Heart right ventricle (tissue), 16 donors: ENCODE data around the gene ENKUR. TPM values are rescaled to one million over a fixed set of nuclear protein-coding genes. Genes with fewer than 3 reads are reported as not detected.

Source experiments
- ATAC-seq, 8 donors: fragments of 200-7000 bp; cut with Tn5 transposase; one replicate each; pipeline ENCODE4 v1.9.1; 2020; ENCODE audit warnings: mild to moderate bottlenecking in 8 of 8, moderate library complexity in 8 of 8, moderate number of reproducible peaks in 1 of 8
- DNase-seq, 2 donors: peaks; one replicate each; pipeline ENCODE4 v3.0.0-alpha.2; 2020
- H3K27ac ChIP-seq, 10 donors: fragments of 200-600 bp; sonication (generic) in 2 of 10; one replicate each; pipeline versions ENCODE4 v1.5.0 to v1.8.0; 2020 to 2022; ENCODE audit warnings: mild to moderate bottlenecking in 3 of 10
- H3K27me3 ChIP-seq, 7 donors: fragments of 200-600 bp; one replicate each; pipeline ENCODE4 v1.8.0; 2021 to 2022; ENCODE audit warnings: mild to moderate bottlenecking in 2 of 7
- H3K36me3 ChIP-seq, 9 donors: fragments of 200-600 bp; sonication (generic) in 1 of 9; one replicate each; pipeline versions ENCODE4 v1.5.0 to v1.8.0; 2020 to 2022; ENCODE audit warnings: mild to moderate bottlenecking in 2 of 9
- H3K4me1 ChIP-seq, 9 donors: fragments of 200-600 bp; sonication (generic) in 1 of 9; one replicate each; pipeline versions ENCODE4 v1.5.0 to v1.8.0; 2020 to 2022; ENCODE audit warnings: mild to moderate bottlenecking in 4 of 9
- H3K4me3 ChIP-seq, 10 donors: fragments of 200-600 bp; sonication (generic) in 2 of 10; one replicate each; pipeline versions ENCODE4 v1.5.0 to v1.8.0; 2020 to 2022; ENCODE audit warnings: mild to moderate bottlenecking in 7 of 10, moderate library complexity in 2 of 10
- H3K9me3 ChIP-seq, 11 donors: fragments of 200-600 bp in 10 of 11; sonication (generic) in 2 of 11; one replicate each; pipeline versions ENCODE4 v1.5.0 to v1.8.0; 2013 to 2022; ENCODE audit warnings: mild to moderate bottlenecking in 2 of 11, control low read depth in 1 of 11, moderate library complexity in 1 of 11
- CTCF ChIP-seq, 9 donors: fragments of 200-600 bp; sonication (generic) in 2 of 9; IDR thresholded peaks; one replicate each; pipeline versions ENCODE4 v1.5.0 to v1.8.0; 2021 to 2022; ENCODE audit warnings: antibody characterized with exemption in 9 of 9, mild to moderate bottlenecking in 5 of 9, moderate library complexity in 1 of 9
- WGBS, 2 donors: extraction: QIAGEN DNeasy Blood & Tissue Kit; methylation state at CpG; one replicate each; pipeline ENCODE4 v1.1.7; 2013; ENCODE audit warnings: inconsistent platforms in 1 of 2; 5-methylcytosine and 5-hydroxymethylcytosine counted together
- intact Hi-C, 10 donors: fragments of 100-400 bp; cut with DNase I; formaldehyde crosslinking; loops; one replicate each; pipeline versions ENCODE4 v1.11.1 to v1.14.2; 2022
- polyA plus RNA-seq, 2 donors: library from polyadenylated mRNA; stranded (reverse); fragments of 200-250 nt; gene quantifications; one replicate each; pipeline ENCODE4 v1.2.3, GENCODE V29; 2013
- total RNA-seq, 10 donors: library from RNA; stranded (reverse); fragmentation: NEBNext Ultra II Directional in 3 of 10; extraction: Animal tissue kit (Norgen Biotek cat#: 25700) in 3 of 10; gene quantifications; one replicate each; pipeline versions ENCODE4 v1.2.1 to v1.2.4, GENCODE V29; 2021 to 2023
- donor health status: Arrhythmogenic right ventricular cardiomyopathy.
- donor health status: ischemic (EF 13 %, LVEDD 7.1; RV severe dilation, severe dysfunction).
- donor health status: healthy with polysubstance abuse.
- donor health status: DM: no; HTN: yes; CAD: no.
- donor health status: DM: no; HTN: no; CAD: no.
- donor health status: ischemic (EF 25% LVEDD 6.9; RV normal size, moderate dysfunction).
- donor health status: ischemic (EF 25% LVEDD 5.7; RV mildly dilated, moderate dysfunction).
- donor health status: healthy.
- donor health status: DM: yes; HTN: yes; CAD: no.
- donor health status: Ischemic cardiomyopathy.
- donor health status: ischemic (EF 35%, LVEDD 5.7; RV mildly dilated, moderate dysfunction).
- donor health status: nonischemic (EF 11% LVEDD 7.7; RV severe dilation, severe dysfunction).
- donor health status: DM: yes; HTN: yes; CAD: no.
- donor health status: PGD.
- donor health status: ischemic (EF 29% LVEDD 5.4; RV normal size, mild dysfunction).
- donor health status: nonischemic (EF 23%, LVEDD 6.1; RV moderate dilation, normal function).

ENKUR gene
- total and polyA plus RNA-seq, 12 donors = 0.10 TPM; not detected in 11

- DNase-seq (peak in 1 of 2 donors; percentile 37), ATAC-seq (peak in 5 of 8 donors; percentile 28 to 82 (median 37))
- Histone ChIP-seq H3K4me3 (no peak overlapping the region), H3K9me3 (no peaks in the 10 kb centered on the region), H3K27me3 (no peaks in the 10 kb centered on the region), H3K27ac (no peak overlapping the region), H3K36me3 (no peaks in the 10 kb centered on the region), H3K4me1 (peaks cover 0 to 15% (median 8%) of the 10 kb centered on the region in 9 donors)
- intact Hi-C loops = no loop called here
- TF ChIP-seq CTCF (IDR thresholded peaks at IDR 0.05) = no peak
- WGBS, 2 donors = 84 to 85% methylated on average over 11 of the region's 11 CpGs
Measured at GRCh38 chr10:24944512-24945255, 71.3 kb downstream of the ENKUR start.

- no peak for TF ChIP-seq CTCF (IDR thresholded peaks at IDR 0.05)
- ATAC-seq = no peak
- no peaks in the 10 kb centered on the region for H3K4me1 ChIP-seq
- H3K4me3 ChIP-seq = no peak overlapping the region
- no peak for DNase-seq
- 79 to 84% methylated on average over 2 of the region's 2 CpGs for WGBS, 2 donors
- H3K9me3 ChIP-seq = no peaks in the 10 kb centered on the region
- peaks cover 0 to 4% (median 0%) of the 10 kb centered on the region in 9 donors for H3K36me3 ChIP-seq
- intact Hi-C loops = no loop called here
- H3K27ac ChIP-seq = no peak overlapping the region
- H3K27me3 ChIP-seq = no peaks in the 10 kb centered on the region
Measured at GRCh38 chr10:24938525-24938924, 77.4 kb downstream of the ENKUR start.

- Histone ChIP-seq H3K27me3 (no peaks in the 10 kb centered on the region), H3K4me3 (no peak overlapping the region), H3K4me1 (no peaks in the 10 kb centered on the region), H3K27ac (no peak overlapping the region), H3K36me3 (peaks cover 0 to 4% (median 0%) of the 10 kb centered on the region in 9 donors), H3K9me3 (no peaks in the 10 kb centered on the region)
- WGBS, 2 donors = 86 to 92% methylated on average over 5 of the region's 5 CpGs
- intact Hi-C loops = no loop called here
- ATAC-seq = no peak
- no peak for TF ChIP-seq CTCF (IDR thresholded peaks at IDR 0.05)
- DNase-seq = no peak
Measured at GRCh38 chr10:24938076-24938475, 77.9 kb downstream of the ENKUR start.

- Histone ChIP-seq H3K36me3 (peaks cover 0 to 4% (median 0%) of the 10 kb centered on the region in 9 donors), H3K27ac (no peak overlapping the region), H3K27me3 (no peaks in the 10 kb centered on the region), H3K9me3 (no peaks in the 10 kb centered on the region), H3K4me1 (no peaks in the 10 kb centered on the region), H3K4me3 (no peak overlapping the region)
- 85% methylated on average over 8 of the region's 8 CpGs for WGBS, 2 donors
- intact Hi-C loops = no loop called here
- DNase-seq (no peak), ATAC-seq (no peak)
- TF ChIP-seq CTCF (IDR thresholded peaks at IDR 0.05) = no peak
Measured at GRCh38 chr10:24935504-24936292, 80.3 kb downstream of the ENKUR start.

Other genes starting within 250 kb of the ENKUR start
- gene PRTFDC1, start 63.6 kb downstream of the ENKUR start, total RNA-seq = 10 to 100 TPM in 1 of 10 donors, 1 to 10 TPM in 9; 2.5 to 11.4 (median 4.6) TPM
- gene PRTFDC1, start 63.6 kb downstream of the ENKUR start, polyA plus RNA-seq = 1 to 10 TPM; 4.8 to 5.6 TPM
- gene THNSL1, start 454 bp upstream of the ENKUR start, total RNA-seq = 1 to 10 TPM; 4.0 to 6.8 (median 5.1) TPM
- 1 to 10 TPM; 1.4 to 2.6 TPM for gene THNSL1, start 454 bp upstream of the ENKUR start, polyA plus RNA-seq
- under 1 TPM in 1 of 10 donors, not detected in 9; 0.04 TPM for gene GPR158, start 158.8 kb upstream of the ENKUR start, total RNA-seq
- gene GPR158, start 158.8 kb upstream of the ENKUR start, polyA plus RNA-seq = under 1 TPM in 1 of 2 donors, not detected in 1; under 0.01 TPM